ENCODE data around the gene OXA1L.
"Not testable (repeated sequence)": the region's sequence is repeated elsewhere in the genome, so short reads cannot be mapped to it uniquely, and the experiment has no call there.

Gene OXA1L

GRCh38 chr14:22805235-22805634, 38.7 kb downstream of the OXA1L start:
- H4K91ac ChIP-seq (ENCODE audit: low read depth, low read length, poor library complexity); H2BK12ac ChIP-seq (ENCODE audit: low read length): not testable (repeated sequence)
- no CpG with 5 or more reads among the region's 4 CpGs for WGBS, 2 donors (ENCODE audit: extremely low coverage in 2 of 2, insufficient read length in 2 of 2, insufficient replicate concordance in 1 of 2)

GRCh38 chr14:22807432-22808087, 41.1 kb downstream of the OXA1L start:
- Histone ChIP-seq H2AFZ (ENCODE audit: low read length) (no peak overlapping the region), H2BK15ac (ENCODE audit: low read length) (no peak overlapping the region)
- DNase-seq (ENCODE audit: low spot score) = no peak

More at GRCh38 chr14:22805235-22805634, 38.7 kb downstream of the OXA1L start:
- H2AK5ac ChIP-seq (ENCODE audit: low read depth, low read length); H3K4me3 ChIP-seq (ENCODE audit: low read length in 2 of 2); H3K27ac ChIP-seq (replicated peaks; ENCODE audit: low read length); H2BK120ac ChIP-seq (ENCODE audit: low read depth, low read length); DNase-seq (ENCODE audit: low spot score); H3K9ac ChIP-seq (ENCODE audit: low read depth, low read length, poor library complexity); H3K27me3 ChIP-seq (ENCODE audit: control insufficient read depth in 3 of 3, insufficient read depth in 3 of 3, low read depth in 1 of 3, low read length in 3 of 3); H3K23ac ChIP-seq (ENCODE audit: low read depth, low read length, poor library complexity); H3K9me3 ChIP-seq (replicated peaks in 1 of 2; ENCODE audit: control insufficient read depth in 2 of 2, insufficient read depth in 1 of 2, low read depth in 1 of 2, low read length in 2 of 2); H2AFZ ChIP-seq (ENCODE audit: low read length); H4K8ac ChIP-seq (ENCODE audit: low read depth, low read length); H3K4me1 ChIP-seq (ENCODE audit: control insufficient read depth in 2 of 2, insufficient read depth in 1 of 2, low read depth in 1 of 2, low read length in 2 of 2); H3K36me3 ChIP-seq (replicated peaks in 1 of 2; ENCODE audit: control insufficient read depth in 2 of 2, insufficient read depth in 2 of 2, low read length in 2 of 2); H2BK15ac ChIP-seq (ENCODE audit: low read length); H3K14ac ChIP-seq (ENCODE audit: low read length); H3K4me2 ChIP-seq (ENCODE audit: insufficient read depth, low read length, poor library complexity, severe bottlenecking); H2BK5ac ChIP-seq (ENCODE audit: low read length); H3K18ac ChIP-seq (ENCODE audit: low read length); H3K4ac ChIP-seq (ENCODE audit: low read length); H3K79me1 ChIP-seq (ENCODE audit: low read depth, low read length): not testable (repeated sequence)

GRCh38 chr14:22808388-22809209, 42.1 kb downstream of the OXA1L start:
- no peak overlapping the region for H3K4ac ChIP-seq (ENCODE audit: low read length)
- H3K27ac ChIP-seq (replicated peaks; ENCODE audit: low read length) = no peak overlapping the region
- H3K4me3 ChIP-seq (ENCODE audit: low read length in 2 of 2) = no peak overlapping the region
- no peak overlapping the region for H2AFZ ChIP-seq (ENCODE audit: low read length)
- H3K23ac ChIP-seq (ENCODE audit: low read depth, low read length, poor library complexity) = no peak overlapping the region
- WGBS, 2 donors (ENCODE audit: extremely low coverage in 2 of 2, insufficient read length in 2 of 2, insufficient replicate concordance in 1 of 2) = no CpG with 5 or more reads among the region's 5 CpGs
- H3K9ac ChIP-seq (ENCODE audit: low read depth, low read length, poor library complexity) = no peak overlapping the region
- no peak overlapping the region for H2BK120ac ChIP-seq (ENCODE audit: low read depth, low read length)
- H3K4me1 ChIP-seq (ENCODE audit: control insufficient read depth in 2 of 2, insufficient read depth in 1 of 2, low read depth in 1 of 2, low read length in 2 of 2) = no peaks in the 10 kb centered on the region
- H3K14ac ChIP-seq (ENCODE audit: low read length) = no peak overlapping the region
- no peaks in the 10 kb centered on the region for H3K36me3 ChIP-seq (replicated peaks in 1 of 2; ENCODE audit: control insufficient read depth in 2 of 2, insufficient read depth in 2 of 2, low read length in 2 of 2)
- DNase-seq (ENCODE audit: low spot score) = no peak
- H2BK12ac ChIP-seq (ENCODE audit: low read length) = no peak overlapping the region
- peaks cover 0 to 1% (median 0%) of the 10 kb centered on the region in 3 experiments for H3K27me3 ChIP-seq (ENCODE audit: control insufficient read depth in 3 of 3, insufficient read depth in 3 of 3, low read depth in 1 of 3, low read length in 3 of 3)
- H3K9me3 ChIP-seq (replicated peaks in 1 of 2; ENCODE audit: control insufficient read depth in 2 of 2, insufficient read depth in 1 of 2, low read depth in 1 of 2, low read length in 2 of 2) = no peaks in the 10 kb centered on the region
- no peak overlapping the region for H4K91ac ChIP-seq (ENCODE audit: low read depth, low read length, poor library complexity)
- no peak overlapping the region for H2AK5ac ChIP-seq (ENCODE audit: low read depth, low read length)
- no peak overlapping the region for H2BK15ac ChIP-seq (ENCODE audit: low read length)
- no peak overlapping the region for H2BK5ac ChIP-seq (ENCODE audit: low read length)
- no peak overlapping the region for H4K8ac ChIP-seq (ENCODE audit: low read depth, low read length)
- H3K18ac ChIP-seq (ENCODE audit: low read length) = no peak overlapping the region
- no peak overlapping the region for H3K4me2 ChIP-seq (ENCODE audit: insufficient read depth, low read length, poor library complexity, severe bottlenecking)
- no peaks in the 10 kb centered on the region for H3K79me1 ChIP-seq (ENCODE audit: low read depth, low read length)

More at GRCh38 chr14:22807432-22808087, 41.1 kb downstream of the OXA1L start:
- Histone ChIP-seq H3K27ac (replicated peaks; ENCODE audit: low read length) (no peak overlapping the region), H2AK5ac (ENCODE audit: low read depth, low read length) (no peak overlapping the region), H3K9ac (ENCODE audit: low read depth, low read length, poor library complexity) (no peak overlapping the region), H4K8ac (ENCODE audit: low read depth, low read length) (no peak overlapping the region), H3K36me3 (replicated peaks in 1 of 2; ENCODE audit: control insufficient read depth in 2 of 2, insufficient read depth in 2 of 2, low read length in 2 of 2) (no peaks in the 10 kb centered on the region), H3K9me3 (replicated peaks in 1 of 2; ENCODE audit: control insufficient read depth in 2 of 2, insufficient read depth in 1 of 2, low read depth in 1 of 2, low read length in 2 of 2) (no peaks in the 10 kb centered on the region), H3K14ac (ENCODE audit: low read length) (no peak overlapping the region), H3K23ac (ENCODE audit: low read depth, low read length, poor library complexity) (no peak overlapping the region), H3K79me1 (ENCODE audit: low read depth, low read length) (no peaks in the 10 kb centered on the region), H3K4me3 (ENCODE audit: low read length in 2 of 2) (no peak overlapping the region), H2BK120ac (ENCODE audit: low read depth, low read length) (no peak overlapping the region), H2BK12ac (ENCODE audit: low read length) (no peak overlapping the region), H3K18ac (ENCODE audit: low read length) (no peak overlapping the region), H3K4ac (ENCODE audit: low read length) (no peak overlapping the region), H4K91ac (ENCODE audit: low read depth, low read length, poor library complexity) (no peak overlapping the region), H3K27me3 (ENCODE audit: control insufficient read depth in 3 of 3, insufficient read depth in 3 of 3, low read depth in 1 of 3, low read length in 3 of 3) (peaks cover 0 to 4% (median 0%) of the 10 kb centered on the region in 3 experiments), H3K4me2 (ENCODE audit: insufficient read depth, low read length, poor library complexity, severe bottlenecking) (no peak overlapping the region), H3K4me1 (ENCODE audit: control insufficient read depth in 2 of 2, insufficient read depth in 1 of 2, low read depth in 1 of 2, low read length in 2 of 2) (no peaks in the 10 kb centered on the region), H2BK5ac (ENCODE audit: low read length) (no peak overlapping the region)
- 100% methylated on average over 1 of the region's 13 CpGs; no CpG with 5 or more reads in 1 of the 2 donors for WGBS, 2 donors (ENCODE audit: extremely low coverage in 2 of 2, insufficient read length in 2 of 2, insufficient replicate concordance in 1 of 2)

GRCh38 chr14:22811722-22812121, 45.2 kb downstream of the OXA1L start:
- no CpG with 5 or more reads among the region's 2 CpGs for WGBS, 2 donors (ENCODE audit: extremely low coverage in 2 of 2, insufficient read length in 2 of 2, insufficient replicate concordance in 1 of 2)
- no peak overlapping the region for H2BK15ac ChIP-seq (ENCODE audit: low read length)

More at GRCh38 chr14:22811722-22812121, 45.2 kb downstream of the OXA1L start:
- Histone ChIP-seq H3K9ac (ENCODE audit: low read depth, low read length, poor library complexity) (no peak overlapping the region), H3K27ac (replicated peaks; ENCODE audit: low read length) (no peak overlapping the region), H3K36me3 (replicated peaks in 1 of 2; ENCODE audit: control insufficient read depth in 2 of 2, insufficient read depth in 2 of 2, low read length in 2 of 2) (no peaks in the 10 kb centered on the region), H4K8ac (ENCODE audit: low read depth, low read length) (no peak overlapping the region), H3K9me3 (replicated peaks in 1 of 2; ENCODE audit: control insufficient read depth in 2 of 2, insufficient read depth in 1 of 2, low read depth in 1 of 2, low read length in 2 of 2) (no peaks in the 10 kb centered on the region), H3K4me3 (ENCODE audit: low read length in 2 of 2) (no peak overlapping the region), H3K4me1 (ENCODE audit: control insufficient read depth in 2 of 2, insufficient read depth in 1 of 2, low read depth in 1 of 2, low read length in 2 of 2) (peaks cover 8 to 11% of the 10 kb centered on the region in 2 donors), H2AFZ (ENCODE audit: low read length) (no peak overlapping the region), H3K79me1 (ENCODE audit: low read depth, low read length) (no peaks in the 10 kb centered on the region), H3K4me2 (ENCODE audit: insufficient read depth, low read length, poor library complexity, severe bottlenecking) (no peak overlapping the region), H2AK5ac (ENCODE audit: low read depth, low read length) (no peak overlapping the region), H2BK12ac (ENCODE audit: low read length) (no peak overlapping the region), H3K23ac (ENCODE audit: low read depth, low read length, poor library complexity) (no peak overlapping the region), H3K4ac (ENCODE audit: low read length) (no peak overlapping the region), H3K18ac (ENCODE audit: low read length) (no peak overlapping the region), H3K14ac (ENCODE audit: low read length) (no peak overlapping the region), H2BK120ac (ENCODE audit: low read depth, low read length) (no peak overlapping the region), H4K91ac (ENCODE audit: low read depth, low read length, poor library complexity) (no peak overlapping the region), H3K27me3 (ENCODE audit: control insufficient read depth in 3 of 3, insufficient read depth in 3 of 3, low read depth in 1 of 3, low read length in 3 of 3) (no peaks in the 10 kb centered on the region), H2BK5ac (ENCODE audit: low read length) (no peak overlapping the region)
- no peak for DNase-seq (ENCODE audit: low spot score)

All from neuronal stem cell (in vitro differentiated cells).